GM12878 (cell line): ENCODE data around the gene TPM4. TPM values are rescaled to one million over a fixed set of nuclear protein-coding genes. Genes with fewer than 3 reads are reported as not detected.
A peak's percentile ranks its signal among the peaks of the same experiment; 100 is the strongest.

Experiments
- ATAC-seq: fragments of 200-7000 bp; cut with Tn5 transposase; 3 replicates; pipeline ENCODE4 v1.9.1; 2020; ENCODE audit warnings: mild to moderate bottlenecking, moderate library complexity
- BruUV-seq: library from RNA; stranded (reverse); fragments of 400-500 nt; replicated peaks from 2 replicates; lab custom pipeline; 2021; lab: Mats Ljungman, UMichigan
- CTCF ChIA-PET: fragments of 300-600 bp; sonication (Branson Sonifier 250); formaldehyde crosslinking; extraction: SDS; loops from one replicate; lab custom pipeline; 2021; ENCODE audit warnings: inconsistent platforms; lab: Yijun Ruan, JAX
- POLR2A ChIA-PET: fragments of 350-600 bp; formaldehyde crosslinking; extraction: SDS; loops from one replicate; lab custom pipeline; 2021; ENCODE audit warnings: inconsistent platforms; lab: Charles Lee
- RAD21 ChIA-PET: fragments of 300-600 bp; sonication (Branson Sonifier 250); formaldehyde crosslinking; loops from one replicate; lab custom pipeline; 2023; ENCODE audit warnings: antibody characterized with exemption; ENCODE audit not compliant: unreplicated experiment; lab: Charles Lee
- SMC1A ChIA-PET: fragments of 300-600 bp; sonication (Branson Sonifier 250); formaldehyde crosslinking; loops from one replicate; lab custom pipeline; 2023; ENCODE audit not compliant: unreplicated experiment, uncharacterized antibody; lab: Charles Lee
- DNase-seq: peaks from one replicate; pipeline ENCODE4 v3.0.0-alpha.2; 2011; ENCODE audit warnings: low read depth, low spot score
- FAIRE-seq: peaks from 3 replicates; lab custom pipeline; 2011; peaks lifted over from hg19 to GRCh38; lab: Jason Lieb, UNC
- H2AFZ ChIP-seq: 2 replicates; pipeline ENCODE4 v1.6.0; 2011; ENCODE audit warnings: low read depth, low read length, control low read depth; ENCODE audit not compliant: control insufficient read depth
- H3K27ac ChIP-seq: 2 replicates; pipeline ENCODE4 v1.5.1; 2011; ENCODE audit warnings: control low read depth; ENCODE audit not compliant: control insufficient read depth, insufficient read depth
- H3K27me3 ChIP-seq, 2 experiments: replicated peaks in 1 of 2; 2 replicates each; pipeline versions ENCODE4 v1.6.0 to v1.6.1; 2011; ENCODE audit warnings: low read length in 1 of 2; ENCODE audit not compliant: control insufficient read depth in 2 of 2, insufficient read depth in 2 of 2
- H3K36me3 ChIP-seq, 2 experiments: 2 replicates each; pipeline ENCODE4 v1.5.1; 2011; ENCODE audit warnings: low read length in 1 of 2; ENCODE audit not compliant: control insufficient read depth in 2 of 2, insufficient read depth in 2 of 2
- H3K4me1 ChIP-seq: 2 replicates; pipeline ENCODE4 v1.6.1; 2011; ENCODE audit warnings: mild to moderate bottlenecking, low read length, moderate library complexity, mixed read lengths; ENCODE audit not compliant: control insufficient read depth, insufficient read depth
- H3K4me2 ChIP-seq: 2 replicates; pipeline ENCODE4 v1.6.0; 2011; ENCODE audit warnings: control low read depth; ENCODE audit not compliant: control insufficient read depth, insufficient read depth
- H3K4me3 ChIP-seq: fragments of 200-600 bp; sonication (generic); 2 replicates; pipeline ENCODE4 v1.5.1; 2016
- H3K79me2 ChIP-seq: 2 replicates; pipeline ENCODE4 v1.6.0; 2011; ENCODE audit warnings: low read length; ENCODE audit not compliant: control insufficient read depth, insufficient read depth
- H3K9ac ChIP-seq: 2 replicates; pipeline ENCODE4 v1.8.0; 2011; ENCODE audit warnings: low read length, control low read depth, mixed read lengths; ENCODE audit not compliant: control insufficient read depth, insufficient read depth
- H3K9me3 ChIP-seq: replicated peaks from 3 replicates; pipeline ENCODE4 v1.5.1; 2011; ENCODE audit warnings: mild to moderate bottlenecking, low read length; ENCODE audit not compliant: control insufficient read depth, insufficient read depth
- H4K20me1 ChIP-seq: 2 replicates; pipeline ENCODE4 v1.6.0; 2011; ENCODE audit not compliant: control insufficient read depth, insufficient read depth
- ELK1 ChIP-seq: IDR thresholded peaks from 2 replicates; pipeline ENCODE4 v1.6.1; 2012; ENCODE audit warnings: low read depth, low read length, improper control_type of control experiment
- IKZF1 ChIP-seq: fragments of 450-650 bp; conservative IDR thresholded peaks from 2 replicates; pipeline ENCODE4 v1.6.1; 2017; ENCODE audit warnings: antibody characterized with exemption, mild to moderate bottlenecking
- JUNB ChIP-seq: IDR thresholded peaks from 2 replicates; pipeline ENCODE4 v1.6.1; 2016; ENCODE audit warnings: antibody characterized with exemption, mild to moderate bottlenecking
- MEF2A ChIP-seq: IDR thresholded peaks from 2 replicates; pipeline ENCODE4 v1.6.1; 2011; ENCODE audit warnings: low read depth, mild to moderate bottlenecking, low read length, moderate library complexity; ENCODE audit not compliant: insufficient read depth
- MXI1 ChIP-seq: fragments of 150-350 bp; IDR thresholded peaks from 2 replicates; pipeline ENCODE4 v1.6.1; 2011; ENCODE audit warnings: low read depth, mild to moderate bottlenecking, inconsistent platforms, low read length, improper control_type of control experiment
- PML ChIP-seq: IDR thresholded peaks from 2 replicates; pipeline ENCODE4 v1.6.1; 2012; ENCODE audit warnings: low read length, inconsistent platforms
- POLR2A ChIP-seq: IDR thresholded peaks from 2 replicates; pipeline ENCODE4 v1.6.1; 2011; ENCODE audit warnings: low read depth, mild to moderate bottlenecking, low read length
- POLR2AphosphoS5 ChIP-seq: IDR thresholded peaks from 2 replicates; pipeline ENCODE4 v1.6.1; 2011; ENCODE audit warnings: mild to moderate bottlenecking, low read length, inconsistent platforms
- SMAD5 ChIP-seq: IDR thresholded peaks from 2 replicates; pipeline ENCODE4 v1.6.1; 2016; ENCODE audit warnings: antibody characterized with exemption, low read depth
- whole genome bisulfite sequencing: methylation state at CpG from one replicate; pipeline ENCODE4 v1.1.6; 2016; ENCODE audit warnings: low lambda C conversion rate; ENCODE audit not compliant: insufficient replicate concordance, insufficient coverage; ENCODE audit errors: missing lambda C conversion rate; 5-methylcytosine and 5-hydroxymethylcytosine counted together
- in situ Hi-C: fragments of 300-500 bp; cut with MboI; formaldehyde crosslinking; loops from 9 replicates; pipeline ENCODE4 v1.14.3; 2018; ENCODE audit warnings: mixed read lengths
- intact Hi-C: fragments of 100-400 bp; cut with micrococcal nuclease; formaldehyde crosslinking; loops from one replicate; pipeline ENCODE4 v1.14.2; 2022; ENCODE audit not compliant: unreplicated experiment
- polyA plus RNA-seq, 11 experiments: library from polyadenylated mRNA; depleted of rRNA in 4 of 11; unstranded in 6 of 11; stranded (reverse) in 5 of 11; fragments of >200 nt; fragmentation: Nextera tagmentation in 4 of 11; fragmentation: Illumina TruSeq in 1 of 11; extraction: Ambion mirVana in 4 of 11; extraction: Trizol in 1 of 11; gene quantifications; 1 replicate in 1 of 11; 2 replicates in 10 of 11; pipeline versions ENCODE4 v1.2.1 to v1.2.3, GENCODE V29; 2011 to 2016; ENCODE audit warnings: inconsistent platforms in 2 of 11, missing spikeins in 2 of 11, low read depth in 1 of 11
- total RNA-seq, 4 experiments: library from RNA; depleted of rRNA in 3 of 4; stranded (reverse); fragments of >200 nt in 3 of 4; fragmentation: Illumina TruSeq in 1 of 4; extraction: Trizol in 1 of 4; gene quantifications; 2 replicates each; pipeline versions ENCODE4 v1.2.1 to v1.2.3, GENCODE V29; 2013 to 2021

The TPM4 gene
- total and polyA plus RNA-seq, 10 of the 15 experiments (the other 5 are each of a cell fraction or from before 2014, with no cell fraction given), result 183 to 620 (median 407) TPM

- Histone ChIP-seq H3K27me3 (no peaks in the 10 kb centered on the region), H4K20me1 (no peaks in the 10 kb centered on the region), H3K4me3 (no peak overlapping the region), H3K9ac (no peak overlapping the region), H3K4me2 (no peak overlapping the region), H3K4me1 (no peaks in the 10 kb centered on the region), H3K27ac (no peak overlapping the region), H3K79me2 (no peaks in the 10 kb centered on the region), H3K9me3 (no peaks in the 10 kb centered on the region), H2AFZ (no peak overlapping the region), H3K36me3 (peaks cover 39 to 78% of the 10 kb centered on the region in 2 experiments)
- CTCF ChIA-PET, result interaction anchor here (1.0 to 1.5 kb wide), 3 partner anchors 10 to 89 kb away, joined by 5 read pairs; partner anchors contain the start of gene FAM32A
- RAD21 ChIA-PET, result interaction anchor here (0.8 to 1.6 kb wide), 3 partner anchors 19 to 55 kb away, joined by 3 read pairs; no protein-coding TSS in a partner anchor
- DNase-seq, result no peak
- SMC1A ChIA-PET, result interaction anchor here (0.6 to 2.3 kb wide), 3 partner anchors 12 to 82 kb away, joined by 4 to 7 read pairs (median 5); no protein-coding TSS in a partner anchor
- in situ Hi-C loops, result no loop called here
- POLR2A ChIA-PET, result interaction anchor here (0.7 to 1.3 kb wide), 3 partner anchors 12 to 640 kb away, joined by 3 to 4 read pairs (median 3); no protein-coding TSS in a partner anchor
- no TSS peak for BruUV-seq
- WGBS, result 84% methylated on average over 10 of the region's 10 CpGs
- FAIRE-seq, result no peak
- no peak for ATAC-seq
- intact Hi-C loops, result no loop called here
- 0 out of 2 replicates have a peak, but pooled peaks have one; percentile 15 for TF ChIP-seq SMAD5
- TF ChIP-seq ELK1, result no peak
- TF ChIP-seq MXI1, result no peak
- no peak for TF ChIP-seq IKZF1
- peak; percentile 63 for TF ChIP-seq POLR2AphosphoS5
- no peak for TF ChIP-seq PML
- no peak for TF ChIP-seq MEF2A
- TF ChIP-seq JUNB, result no peak
- peak; percentile 34; the same call in 1 of the 2 replicates for TF ChIP-seq POLR2A
Measured at GRCh38 chr19:16096280-16096855, 20.1 kb downstream of the TPM4 start.
